Osteocyte (in vitro differentiated cells): Measurements from ENCODE around the gene FAIM. TPM values are rescaled to one million over a fixed set of nuclear protein-coding genes. Genes with fewer than 3 reads are reported as not detected.

Experiments used
- DNase-seq: peaks from one replicate; pipeline ENCODE4 v3.0.0; 2021; ENCODE audit warnings: mixed read lengths; ENCODE audit not compliant: unreplicated experiment; ENCODE audit errors: extremely low spot score
- H3K27ac Mint-ChIP-seq: one replicate; pipeline ENCODE4 v1.8.0; 2021; ENCODE audit warnings: mild to moderate bottlenecking, mixed read lengths; ENCODE audit not compliant: unreplicated experiment
- H3K27me3 Mint-ChIP-seq: one replicate; pipeline ENCODE4 v1.8.0; 2021; ENCODE audit warnings: mixed read lengths; ENCODE audit not compliant: unreplicated experiment
- H3K36me3 Mint-ChIP-seq: one replicate; pipeline ENCODE4 v1.8.0; 2021; ENCODE audit warnings: mixed read lengths; ENCODE audit not compliant: unreplicated experiment
- H3K4me1 Mint-ChIP-seq: one replicate; pipeline ENCODE4 v1.8.0; 2021; ENCODE audit warnings: mixed read lengths; ENCODE audit not compliant: unreplicated experiment
- H3K4me3 Mint-ChIP-seq: one replicate; pipeline ENCODE4 v1.8.0; 2021; ENCODE audit warnings: mild to moderate bottlenecking, moderate library complexity, mixed read lengths; ENCODE audit not compliant: unreplicated experiment
- H3K9me3 Mint-ChIP-seq: one replicate; pipeline ENCODE4 v1.8.0; 2021; ENCODE audit warnings: mixed read lengths; ENCODE audit not compliant: unreplicated experiment
- total RNA-seq: library from RNA; stranded (reverse); gene quantifications from 2 replicates; pipeline ENCODE4 v1.2.1, GENCODE V29; 2021
- TF ChIP-seq, protein P1 (sequence below): fragments of 200-600 bp; sonication (generic); IDR thresholded peaks from 2 replicates; pipeline ENCODE4 v1.5.0; 2021; ENCODE audit warnings: antibody characterized with exemption, mild to moderate bottlenecking, moderate library complexity

The FAIM gene
- total RNA-seq, 1 donor from 2014 or later = 8.5 TPM

GRCh38 chr3:138615462-138615861 is 6.9 kb downstream of the FAIM start:
- Mint-ChIP-seq H3K36me3 (peaks cover 2% of the 10 kb centered on the region), H3K27ac (no peak overlapping the region), H3K9me3 (no peaks in the 10 kb centered on the region), H3K4me1 (peaks cover 2% of the 10 kb centered on the region), H3K27me3 (peaks cover 2% of the 10 kb centered on the region), H3K4me3 (no peak overlapping the region)
- TF ChIP-seq, protein P1, sequence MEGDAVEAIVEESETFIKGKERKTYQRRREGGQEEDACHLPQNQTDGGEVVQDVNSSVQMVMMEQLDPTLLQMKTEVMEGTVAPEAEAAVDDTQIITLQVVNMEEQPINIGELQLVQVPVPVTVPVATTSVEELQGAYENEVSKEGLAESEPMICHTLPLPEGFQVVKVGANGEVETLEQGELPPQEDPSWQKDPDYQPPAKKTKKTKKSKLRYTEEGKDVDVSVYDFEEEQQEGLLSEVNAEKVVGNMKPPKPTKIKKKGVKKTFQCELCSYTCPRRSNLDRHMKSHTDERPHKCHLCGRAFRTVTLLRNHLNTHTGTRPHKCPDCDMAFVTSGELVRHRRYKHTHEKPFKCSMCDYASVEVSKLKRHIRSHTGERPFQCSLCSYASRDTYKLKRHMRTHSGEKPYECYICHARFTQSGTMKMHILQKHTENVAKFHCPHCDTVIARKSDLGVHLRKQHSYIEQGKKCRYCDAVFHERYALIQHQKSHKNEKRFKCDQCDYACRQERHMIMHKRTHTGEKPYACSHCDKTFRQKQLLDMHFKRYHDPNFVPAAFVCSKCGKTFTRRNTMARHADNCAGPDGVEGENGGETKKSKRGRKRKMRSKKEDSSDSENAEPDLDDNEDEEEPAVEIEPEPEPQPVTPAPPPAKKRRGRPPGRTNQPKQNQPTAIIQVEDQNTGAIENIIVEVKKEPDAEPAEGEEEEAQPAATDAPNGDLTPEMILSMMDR = no peak
- DNase-seq = no peak

- H3K4me3 Mint-ChIP-seq = no peak overlapping the region
- no peak for DNase-seq
- peaks cover 2% of the 10 kb centered on the region for H3K4me1 Mint-ChIP-seq
- H3K27me3 Mint-ChIP-seq = peaks cover 2% of the 10 kb centered on the region
- H3K36me3 Mint-ChIP-seq = peaks cover 4% of the 10 kb centered on the region
- no peaks in the 10 kb centered on the region for H3K9me3 Mint-ChIP-seq
- TF ChIP-seq, protein P1 = no peak
- no peak overlapping the region for H3K27ac Mint-ChIP-seq
Observed at GRCh38 chr3:138620431-138620830, 11.9 kb downstream of the FAIM start.

DNA sequence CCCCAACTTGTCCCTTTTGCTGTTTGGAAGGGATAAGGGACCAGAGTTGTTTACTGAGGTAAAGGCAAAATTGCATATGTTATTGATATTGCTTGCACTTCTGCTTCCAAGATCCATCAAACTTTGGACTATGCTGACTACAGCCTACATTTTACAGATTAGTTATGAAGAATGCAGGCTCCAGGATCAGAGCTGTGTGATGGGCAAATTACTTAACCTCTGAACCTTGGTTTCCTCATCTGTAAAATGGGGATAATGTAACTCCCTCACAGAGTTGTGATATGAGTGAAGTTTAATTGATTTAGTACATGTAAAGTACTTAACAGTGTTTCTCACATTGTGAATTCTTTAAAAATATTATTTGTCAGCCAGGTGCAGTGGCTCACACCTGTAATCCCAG is 15.9 kb downstream of the FAIM start:
- Mint-ChIP-seq H3K4me3 (no peak overlapping the region), H3K9me3 (no peaks in the 10 kb centered on the region), H3K36me3 (peaks cover 8% of the 10 kb centered on the region), H3K4me1 (no peaks in the 10 kb centered on the region), H3K27ac (no peak overlapping the region), H3K27me3 (no peaks in the 10 kb centered on the region)
- TF ChIP-seq, protein P1 = no peak
- DNase-seq = no peak

DNA sequence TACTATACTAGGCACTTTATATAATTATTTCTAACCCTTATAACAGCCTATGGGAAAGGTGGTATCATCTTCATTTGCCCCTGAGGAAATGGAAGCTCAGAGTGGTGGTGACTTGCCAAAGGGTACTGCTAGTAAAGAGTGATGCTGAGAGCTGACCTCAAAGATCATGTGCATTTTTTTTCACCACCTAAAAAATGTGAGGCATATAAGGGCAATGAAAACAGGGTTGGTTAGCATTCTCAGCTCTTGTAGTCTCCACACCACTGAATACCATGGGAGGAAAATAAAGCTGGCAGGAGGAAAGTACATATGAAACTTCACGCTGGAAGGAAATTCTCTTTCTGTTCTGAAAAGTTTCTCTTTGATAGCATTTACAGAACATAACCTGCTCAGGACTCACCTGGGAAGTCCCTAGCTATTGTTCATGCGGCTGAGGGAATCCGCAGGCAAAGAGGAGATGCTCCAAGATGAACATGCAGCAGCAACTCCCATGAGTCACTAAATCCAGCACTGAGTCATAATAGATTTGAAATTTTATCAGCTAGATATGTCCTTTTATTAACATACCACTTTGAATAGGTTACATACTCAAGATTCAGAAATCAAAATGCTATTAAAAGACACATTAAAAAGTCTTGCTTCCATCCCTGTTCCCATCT is 17.3 kb downstream of the FAIM start:
- no peak for DNase-seq
- no peak overlapping the region for H3K27ac Mint-ChIP-seq
- no peaks in the 10 kb centered on the region for H3K9me3 Mint-ChIP-seq

DNA sequence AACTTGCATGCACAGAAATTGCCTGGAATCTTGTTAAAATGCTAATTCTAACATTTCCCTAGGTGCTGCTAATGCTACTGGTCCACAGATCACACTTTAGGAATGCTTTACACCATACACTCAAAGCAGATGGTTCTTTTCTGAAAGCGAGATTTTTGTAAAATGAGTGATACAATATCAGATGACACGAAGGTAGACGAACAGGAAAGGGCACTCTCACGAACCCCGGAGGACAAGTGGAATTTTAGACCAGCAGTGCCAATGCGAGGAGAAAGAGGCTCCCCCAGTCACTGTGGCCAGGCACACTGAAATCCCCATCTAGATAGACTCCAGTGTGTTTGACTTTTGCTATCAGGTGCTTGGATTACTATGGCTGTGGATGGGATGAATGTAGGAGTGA is 21.0 kb downstream of the FAIM start:
- no peak for DNase-seq
- no peaks in the 10 kb centered on the region for H3K4me1 Mint-ChIP-seq

More for the DNA sequence above, 17.3 kb downstream of the FAIM start:
- Mint-ChIP-seq H3K4me3 (no peak overlapping the region), H3K27me3 (no peaks in the 10 kb centered on the region), H3K4me1 (no peaks in the 10 kb centered on the region), H3K36me3 (peaks cover 14% of the 10 kb centered on the region)
- TF ChIP-seq, protein P1 = no peak

More for the DNA sequence above, 21.0 kb downstream of the FAIM start:
- peaks cover 17% of the 10 kb centered on the region for H3K36me3 Mint-ChIP-seq
- H3K4me3 Mint-ChIP-seq = no peak overlapping the region
- TF ChIP-seq, protein P1 = no peak
- no peaks in the 10 kb centered on the region for H3K9me3 Mint-ChIP-seq
- no peaks in the 10 kb centered on the region for H3K27me3 Mint-ChIP-seq
- no peak overlapping the region for H3K27ac Mint-ChIP-seq
